ENCODE measurements around the gene PTPRN2.

The PTPRN2 gene

DNA sequence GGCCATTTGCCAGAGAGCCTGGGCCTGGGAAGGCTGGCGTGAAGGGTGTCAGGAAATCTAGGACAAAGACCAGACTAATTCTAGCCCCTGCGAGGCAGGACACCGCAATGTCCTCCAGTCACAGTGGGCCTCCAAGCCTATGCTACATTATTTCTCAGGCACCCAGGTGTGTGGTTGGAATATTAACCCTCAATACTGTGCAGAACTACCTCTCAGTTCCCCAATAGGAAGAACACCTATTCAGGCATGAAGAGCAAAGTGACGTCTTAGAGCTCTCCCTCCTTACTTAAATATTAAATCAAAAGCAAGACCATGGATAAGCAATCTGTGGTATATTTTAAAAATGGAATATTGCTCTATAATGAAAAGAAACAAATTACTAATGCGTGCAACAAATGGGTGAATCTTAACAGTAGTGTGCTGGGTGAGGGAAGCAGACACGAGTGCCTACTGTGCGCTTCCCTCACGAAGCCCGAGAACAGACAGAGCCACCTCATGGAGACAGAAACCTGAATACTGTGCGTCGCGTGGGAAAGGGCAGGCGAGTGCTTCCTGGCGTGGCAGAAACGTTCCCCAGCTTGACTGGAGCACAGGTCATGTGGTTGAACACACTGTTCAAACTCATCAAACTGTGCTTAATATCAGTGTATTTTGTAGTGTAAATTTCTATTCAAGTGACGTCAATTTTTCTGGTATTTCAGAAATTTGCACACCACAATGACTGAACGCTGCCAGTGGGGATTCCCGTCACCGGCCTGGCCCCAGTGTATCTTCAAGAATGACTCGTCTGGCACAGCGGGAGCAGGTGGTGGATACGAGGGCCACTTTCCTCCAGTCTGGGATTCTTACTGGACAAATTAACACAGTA is 15.5 kb upstream of the PTPRN2 start:
- DNase-seq, result no peak

DNA sequence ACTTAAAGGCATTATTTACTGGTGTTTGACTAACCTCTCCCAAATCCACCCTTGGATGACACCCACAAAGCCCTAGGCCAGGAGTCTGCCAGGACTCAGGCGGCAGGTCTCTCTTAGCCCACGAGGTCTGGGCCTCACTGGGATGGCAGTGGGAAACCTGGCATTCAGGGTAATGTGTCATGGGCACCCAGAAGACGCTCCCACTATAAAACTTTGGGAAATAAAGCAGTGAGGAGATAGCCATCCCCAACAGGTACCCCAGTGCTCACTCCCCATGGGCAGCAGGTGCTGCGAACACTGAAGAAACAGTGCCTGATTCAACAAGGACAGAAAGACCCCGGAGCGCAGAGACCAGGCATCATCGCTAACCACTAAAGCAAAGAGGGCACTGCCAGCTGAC is 14.4 kb upstream of the PTPRN2 start:
- DNase-seq, result no peak

DNA sequence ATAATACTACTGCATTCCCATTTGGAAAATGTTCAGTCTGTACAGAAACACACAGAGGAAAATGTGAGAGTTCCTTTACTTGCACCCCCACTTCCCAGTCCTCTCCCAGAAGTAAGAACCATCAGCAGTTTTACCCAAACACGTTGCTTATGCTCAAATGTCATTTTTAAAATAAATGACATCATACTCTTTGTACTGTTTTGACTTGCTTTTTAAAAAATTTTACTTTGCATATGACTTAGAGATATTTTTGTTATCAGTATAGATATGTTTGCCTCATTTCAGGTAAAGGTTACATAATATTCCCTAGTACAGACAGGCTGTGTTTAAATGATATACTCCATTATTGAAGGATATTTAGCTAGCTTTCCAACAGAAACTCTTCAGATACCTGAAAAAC is 13.5 kb upstream of the PTPRN2 start:
- DNase-seq, result no peak

DNA sequence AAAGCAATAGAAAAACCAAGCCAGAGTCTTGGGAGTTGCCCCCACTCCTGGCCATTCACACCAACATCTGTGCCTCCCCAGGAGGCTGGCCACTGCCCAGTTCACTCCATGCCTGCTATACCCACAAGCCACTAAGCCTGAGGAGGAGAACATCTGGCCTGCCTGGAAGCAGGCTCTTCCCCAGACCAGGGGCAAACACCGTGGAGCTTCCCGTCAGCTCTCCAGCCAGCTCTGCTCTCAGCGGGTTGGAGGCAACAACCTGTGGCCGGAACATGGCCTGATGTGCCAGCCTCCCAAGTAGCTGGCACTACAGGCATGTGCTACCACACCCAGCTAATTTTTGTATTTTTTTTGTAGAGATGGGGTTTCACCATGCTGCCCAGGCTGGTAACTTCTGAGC is 9.1 kb upstream of the PTPRN2 start:
- DNase-seq, result no peak

DNA sequence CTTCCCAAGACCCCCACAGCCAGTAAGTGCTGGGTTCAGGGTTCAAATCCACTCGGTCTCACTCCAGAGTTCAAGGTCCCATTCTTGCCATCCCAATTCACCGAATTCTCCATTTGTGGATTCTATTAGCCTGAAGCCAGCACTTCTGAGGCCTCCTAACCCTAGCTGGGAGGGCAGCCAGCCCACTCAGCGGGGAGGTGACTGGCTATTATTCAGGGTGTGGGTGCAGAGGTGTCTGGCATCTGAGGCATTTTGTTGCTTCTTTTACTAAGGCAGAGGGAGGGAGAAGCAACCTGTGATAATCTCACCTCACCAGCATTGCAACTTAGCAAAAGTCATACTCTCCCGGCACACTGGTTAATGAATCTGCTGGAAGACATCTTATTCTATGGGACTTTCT is 8.7 kb upstream of the PTPRN2 start:
- no peak for DNase-seq

DNA sequence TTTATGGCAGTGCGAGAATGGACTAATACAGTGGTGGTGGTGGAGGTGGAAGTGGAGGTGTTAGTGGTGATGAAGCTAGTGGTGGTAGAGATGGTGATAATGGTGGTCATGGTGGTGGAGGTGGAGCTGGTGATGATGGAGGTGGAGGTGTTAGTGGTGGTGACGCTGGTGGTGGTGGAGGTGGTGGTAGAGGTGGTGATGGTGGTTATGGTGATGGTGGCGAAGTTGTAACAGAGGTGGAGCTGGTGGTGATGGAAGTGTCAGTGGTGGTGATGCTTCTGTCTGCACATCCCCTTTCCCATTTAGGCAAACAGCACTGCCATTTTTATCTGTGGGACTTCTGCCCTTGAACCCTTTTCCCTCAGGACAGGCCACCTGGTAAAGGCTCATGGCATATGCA is 7.4 kb upstream of the PTPRN2 start:
- peak; percentile 5 for DNase-seq

DNA sequence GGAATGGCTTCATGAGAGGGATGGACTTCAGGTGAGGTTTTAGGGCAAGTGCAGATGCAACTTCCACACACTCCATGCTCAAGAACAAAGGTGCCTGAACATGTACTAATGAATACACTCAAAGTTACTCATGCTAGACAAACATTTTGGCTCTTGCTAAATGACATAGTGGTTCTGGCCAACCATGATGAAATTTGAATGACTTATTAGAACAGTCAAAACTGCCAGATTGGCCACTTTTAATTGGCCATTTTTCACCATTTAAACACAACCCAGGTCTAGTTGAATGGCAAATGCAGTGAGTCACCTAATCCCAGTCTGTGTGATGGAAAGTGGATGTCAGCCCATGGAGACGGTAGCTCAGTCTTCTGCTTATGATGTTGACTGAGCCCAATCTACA is 4.9 kb upstream of the PTPRN2 start:
- no peak for DNase-seq

DNA sequence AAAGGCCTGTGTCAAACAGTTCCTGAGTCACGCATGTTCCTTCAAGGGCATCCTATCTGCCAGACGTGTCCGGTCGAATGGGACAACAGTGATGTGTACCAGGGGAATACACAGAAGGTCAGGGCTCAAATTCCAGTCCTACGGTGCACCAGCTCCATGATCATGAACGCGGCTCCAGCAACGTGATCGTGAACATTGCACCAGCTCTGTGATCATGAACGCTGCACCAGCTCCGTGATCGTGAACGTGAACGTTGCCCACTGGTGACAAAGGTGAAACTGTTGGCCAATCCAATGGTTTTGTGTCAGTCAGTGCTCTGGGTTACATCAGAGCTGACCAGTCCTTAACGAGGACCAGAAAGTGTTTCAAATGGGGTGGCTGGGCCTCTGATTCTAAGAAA is 4.3 kb upstream of the PTPRN2 start:
- no peak for DNase-seq

DNA sequence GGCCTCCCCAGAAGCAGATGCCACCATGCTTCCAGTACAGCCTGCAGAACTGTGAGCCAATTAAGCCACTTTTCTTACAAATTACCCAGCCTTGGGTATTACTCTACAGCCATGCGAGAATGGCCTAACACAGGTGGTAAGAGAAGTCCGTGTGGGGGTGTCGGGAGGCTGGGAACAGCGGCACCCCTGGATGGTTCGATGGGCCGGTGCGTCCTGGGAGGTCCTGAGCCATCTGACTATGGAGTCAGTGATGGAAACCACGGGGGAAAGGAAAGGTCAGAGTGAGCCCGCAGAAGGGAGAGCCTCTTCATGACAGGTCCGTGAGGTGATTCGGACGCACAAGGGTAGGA is 2.5 kb upstream of the PTPRN2 start:
- DNase-seq, result no peak

DNA sequence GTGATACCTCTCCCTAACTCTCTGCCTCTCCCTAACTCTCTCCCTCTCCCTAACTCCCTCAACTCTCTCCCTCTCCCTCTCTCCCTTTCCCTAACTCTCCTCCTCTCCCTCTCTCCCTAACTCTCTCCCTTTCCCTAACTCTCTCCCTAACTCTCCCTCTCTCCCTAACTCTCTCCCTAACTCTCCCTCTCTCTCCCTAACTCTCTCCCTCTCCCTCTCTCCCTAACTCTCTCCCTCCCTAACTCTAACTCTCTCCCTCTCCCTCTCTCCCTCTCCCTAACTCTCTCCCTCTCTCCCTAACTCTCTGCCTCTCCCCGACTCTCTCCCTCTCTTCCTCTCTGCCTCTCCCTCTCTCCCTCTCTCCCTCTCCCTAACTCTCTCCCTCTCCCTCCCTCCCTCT is 2.0 kb upstream of the PTPRN2 start:
- DNase-seq, result no peak

DNA sequence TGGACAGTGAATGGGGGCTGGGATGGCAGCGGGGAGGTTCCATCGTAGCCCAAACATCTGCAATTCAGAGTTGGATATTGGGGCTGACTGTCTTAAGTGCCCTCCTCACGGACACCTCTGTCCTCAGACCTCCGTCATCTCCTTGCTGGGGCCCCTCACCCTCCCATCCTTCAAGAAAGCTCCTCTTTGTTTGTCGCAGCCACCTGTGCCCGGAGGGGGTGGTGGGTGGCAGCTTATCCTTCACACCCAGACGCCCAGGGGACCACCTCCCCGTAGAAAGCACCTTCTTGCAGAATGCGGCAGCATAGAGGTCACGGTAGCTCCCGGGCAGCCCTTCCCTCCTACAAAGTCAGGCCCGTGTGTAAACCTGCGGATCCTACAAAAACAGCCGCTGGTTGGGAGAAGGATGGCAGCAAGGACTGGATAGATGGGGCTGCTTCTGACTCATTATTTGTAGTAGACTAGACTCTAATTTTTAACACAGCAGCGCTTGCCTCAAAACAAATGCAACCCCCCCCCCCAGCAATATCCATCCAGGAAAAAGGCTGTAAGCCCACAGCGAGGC is 1.3 kb upstream of the PTPRN2 start:
- DNase-seq, result no peak

DNA sequence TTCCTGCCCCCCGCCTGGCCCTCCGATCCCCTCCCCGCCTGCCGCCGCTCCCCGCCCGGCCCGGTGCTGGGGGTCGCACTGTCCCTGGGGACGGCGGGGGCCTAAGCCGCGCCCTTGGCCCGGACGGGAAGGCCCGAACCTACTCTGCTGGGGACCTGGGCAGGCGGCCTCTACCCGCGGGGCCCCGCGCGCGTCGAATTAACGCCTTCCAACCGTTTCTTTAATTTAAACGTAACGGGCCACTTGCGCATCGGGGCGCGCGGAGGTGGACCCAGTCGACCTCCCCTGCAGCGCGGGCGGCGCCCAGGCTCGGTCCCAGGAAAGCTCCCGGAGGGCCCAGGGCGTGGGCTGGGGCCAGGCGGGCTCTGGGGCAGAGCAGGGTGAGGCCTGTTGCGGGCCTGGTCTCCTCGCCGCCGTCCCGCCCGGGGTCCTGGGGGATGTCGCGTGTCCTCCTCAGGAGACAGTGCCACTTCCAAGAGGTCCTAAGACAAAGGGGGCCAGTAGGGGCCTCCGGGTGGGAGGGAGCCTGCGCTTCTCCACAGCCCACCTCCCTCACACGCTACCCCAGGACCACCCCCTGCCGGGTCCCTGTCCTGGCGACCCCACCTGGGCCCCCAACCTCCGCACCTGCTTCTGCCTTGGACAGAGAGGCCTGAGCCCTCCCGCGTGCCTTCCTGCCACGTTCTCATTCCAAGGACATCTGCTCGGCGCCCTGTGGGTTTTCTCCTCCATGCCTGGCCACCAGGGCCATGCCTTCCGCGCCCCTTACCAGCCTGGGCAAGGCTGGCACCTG is 658 bp upstream of the PTPRN2 start:
- DNase-seq, result no peak

DNA sequence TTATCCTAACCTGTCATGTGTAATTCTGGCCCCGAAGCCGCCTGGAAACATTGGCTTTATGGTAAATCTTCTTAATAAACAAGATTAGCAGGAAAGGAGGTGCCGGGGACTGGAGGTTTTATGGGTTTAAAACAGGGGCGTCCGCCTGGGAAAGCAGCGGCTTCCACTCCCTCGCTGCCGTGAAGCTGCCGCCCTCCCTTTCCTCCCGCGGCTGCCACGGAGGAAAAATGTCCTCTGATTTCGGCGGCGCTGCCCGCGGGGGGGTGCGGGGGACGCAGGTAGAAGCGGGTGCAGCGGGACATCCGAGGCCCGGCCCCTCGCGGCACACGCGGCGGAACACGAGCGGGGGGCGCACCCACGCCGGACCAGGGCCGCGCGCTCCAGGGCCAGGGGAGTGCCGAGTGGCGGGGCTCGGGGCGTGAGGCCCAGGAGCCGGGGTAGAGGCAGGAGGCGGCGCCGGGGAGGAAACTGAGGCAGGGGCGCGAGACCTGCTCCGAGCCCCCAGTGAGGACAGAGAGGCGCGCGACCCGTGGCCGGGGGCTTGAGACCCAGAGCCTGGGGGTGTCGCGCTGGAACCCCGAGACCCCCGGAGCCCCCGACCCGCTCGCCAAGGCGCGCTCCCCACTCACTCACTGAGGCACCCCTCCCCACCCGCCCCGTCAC is 993 bp downstream of the PTPRN2 start:
- DNase-seq, result no peak

DNA sequence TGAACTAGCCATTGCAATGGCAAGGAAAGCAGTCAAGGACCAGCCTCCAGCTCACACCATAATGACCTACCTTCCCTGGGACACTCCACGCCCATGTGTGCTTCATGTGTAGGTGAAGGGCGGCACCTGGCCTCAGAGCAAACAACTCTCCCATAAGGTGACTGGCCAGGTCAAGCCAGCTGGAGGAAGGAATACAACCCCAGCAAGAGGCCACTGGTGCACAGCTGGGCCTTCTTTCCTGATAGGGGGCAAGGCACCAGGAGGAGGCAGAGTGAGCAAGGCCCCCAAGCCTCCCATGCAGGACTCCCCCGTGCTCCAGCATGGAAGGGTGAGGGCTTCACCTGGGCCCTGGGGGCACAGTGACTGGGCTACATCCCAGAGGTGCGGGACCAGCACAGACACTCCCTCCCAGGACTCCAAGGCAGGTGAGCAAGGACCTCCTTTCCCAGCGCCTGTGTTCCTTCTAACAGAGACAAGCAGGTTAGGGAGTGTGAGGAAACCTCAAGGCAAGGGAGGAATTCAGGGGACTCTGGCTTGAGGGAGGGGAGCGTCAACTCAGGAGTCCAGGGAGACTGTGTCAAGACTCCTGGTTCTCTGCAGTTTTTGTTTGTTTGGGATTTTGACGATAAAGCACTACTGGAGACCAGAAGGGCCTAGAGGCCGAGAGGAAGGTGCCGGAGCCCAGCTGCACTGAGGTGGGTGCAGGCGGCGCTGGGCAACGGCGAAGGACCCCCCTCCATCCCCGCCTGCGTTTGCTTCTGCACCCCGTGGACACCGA is 1.7 kb downstream of the PTPRN2 start:
- DNase-seq, result no peak

DNA sequence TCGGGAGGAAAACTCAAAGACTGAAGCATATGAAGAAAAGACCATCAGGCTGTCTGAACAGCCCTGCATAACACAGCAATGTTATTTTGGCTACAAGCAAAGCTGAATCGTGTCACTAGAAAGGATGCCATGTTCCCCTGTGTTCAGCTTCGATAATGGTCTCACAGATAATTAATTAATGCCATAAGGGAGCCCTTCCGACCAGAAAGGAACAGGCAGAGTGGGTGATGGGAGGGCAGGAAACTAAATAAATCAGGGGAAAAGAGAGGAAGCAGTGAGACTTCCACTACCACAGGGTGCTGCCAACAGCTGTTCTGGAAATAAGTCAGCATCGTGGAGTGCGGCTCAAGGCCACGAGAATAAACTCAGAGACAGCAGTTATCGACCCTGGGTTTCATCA is 3.2 kb downstream of the PTPRN2 start:
- DNase-seq, result no peak

DNA sequence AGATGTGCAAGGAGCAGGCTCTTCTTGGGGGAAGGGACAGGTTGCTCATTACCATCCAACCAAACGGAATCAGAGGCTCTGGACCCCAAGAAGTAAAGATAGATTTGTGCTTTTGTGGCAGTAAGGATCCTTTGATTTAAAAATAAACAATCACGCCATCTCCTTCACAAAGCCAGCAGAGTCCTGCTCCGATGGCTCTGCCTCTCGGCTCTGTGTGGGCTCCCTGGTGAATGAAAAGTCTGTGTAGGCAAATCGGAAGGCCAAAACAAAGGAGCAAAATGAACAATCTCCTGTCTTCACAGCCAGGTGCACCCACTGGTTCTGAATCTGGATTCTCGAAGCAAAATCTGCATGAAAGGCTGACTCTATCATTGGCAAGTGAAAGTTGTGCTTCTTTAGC is 3.8 kb downstream of the PTPRN2 start:
- DNase-seq, result no peak

DNA sequence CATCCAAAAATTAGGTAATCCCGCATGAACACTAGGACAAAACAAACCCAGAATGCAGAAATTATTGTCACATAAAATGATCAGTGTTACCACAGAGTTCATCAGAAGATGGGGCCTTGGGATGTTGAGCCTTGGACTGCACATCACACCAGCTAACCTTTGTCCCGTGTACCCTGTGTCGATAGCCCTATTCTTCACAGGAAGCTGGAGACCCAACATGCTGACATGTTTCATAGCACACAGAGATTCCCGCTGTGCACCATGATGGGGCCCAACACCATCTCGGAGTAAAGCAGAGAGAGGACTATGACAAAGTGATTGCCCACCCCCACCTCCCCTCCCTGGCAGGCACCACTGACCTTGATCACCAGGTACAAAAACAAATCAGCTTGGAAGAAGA is 4.5 kb downstream of the PTPRN2 start:
- no peak for DNase-seq

DNA sequence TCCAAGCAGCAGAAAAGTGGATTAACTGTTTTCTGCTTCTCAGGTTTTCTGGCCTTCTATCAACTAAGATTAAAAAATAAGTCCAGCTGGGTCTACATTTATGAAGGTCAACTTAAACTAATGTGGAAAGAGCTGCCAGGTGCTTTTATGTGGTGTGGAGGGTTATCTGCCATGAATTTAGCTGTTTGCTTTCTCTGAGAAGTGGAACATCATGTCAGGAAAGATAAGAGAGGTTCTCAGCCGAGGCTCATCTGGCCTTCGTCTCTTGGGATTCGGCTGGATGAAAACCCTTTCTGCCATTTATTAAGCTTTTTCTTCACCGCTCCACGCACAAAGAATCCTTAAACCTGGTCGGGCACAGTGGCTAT is 5.5 kb downstream of the PTPRN2 start:
- no peak for DNase-seq

DNA sequence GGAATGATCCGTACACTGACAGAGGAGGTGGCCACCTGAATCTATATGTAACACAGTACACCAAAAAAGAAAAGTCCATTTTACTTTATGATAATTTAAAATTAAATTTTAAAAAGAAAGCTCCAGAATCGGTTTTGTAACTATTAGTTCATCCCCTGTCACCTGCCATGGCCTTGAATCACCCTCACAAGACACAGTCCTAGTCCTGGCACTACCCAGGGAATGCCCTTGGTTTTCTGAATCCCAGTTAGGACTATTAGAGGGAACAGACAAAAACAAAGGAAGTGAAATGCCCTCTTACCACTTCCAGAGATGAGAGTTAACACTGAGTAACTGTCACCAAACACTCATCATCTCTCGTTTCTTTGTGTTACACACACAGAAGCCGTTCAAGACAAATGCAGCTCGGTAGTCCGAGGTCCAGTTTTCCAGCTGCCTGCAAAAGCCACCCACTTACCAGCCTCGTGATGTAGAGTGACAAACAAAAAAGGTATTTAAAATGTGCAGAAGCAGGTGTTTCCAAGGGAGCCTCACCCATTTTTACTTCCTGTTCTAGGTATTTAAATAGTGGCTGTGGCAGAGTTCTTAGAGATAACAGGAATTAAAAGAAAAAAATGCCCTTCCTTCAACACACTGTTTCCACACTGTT is 6.1 kb downstream of the PTPRN2 start:
- DNase-seq, result no peak

DNA sequence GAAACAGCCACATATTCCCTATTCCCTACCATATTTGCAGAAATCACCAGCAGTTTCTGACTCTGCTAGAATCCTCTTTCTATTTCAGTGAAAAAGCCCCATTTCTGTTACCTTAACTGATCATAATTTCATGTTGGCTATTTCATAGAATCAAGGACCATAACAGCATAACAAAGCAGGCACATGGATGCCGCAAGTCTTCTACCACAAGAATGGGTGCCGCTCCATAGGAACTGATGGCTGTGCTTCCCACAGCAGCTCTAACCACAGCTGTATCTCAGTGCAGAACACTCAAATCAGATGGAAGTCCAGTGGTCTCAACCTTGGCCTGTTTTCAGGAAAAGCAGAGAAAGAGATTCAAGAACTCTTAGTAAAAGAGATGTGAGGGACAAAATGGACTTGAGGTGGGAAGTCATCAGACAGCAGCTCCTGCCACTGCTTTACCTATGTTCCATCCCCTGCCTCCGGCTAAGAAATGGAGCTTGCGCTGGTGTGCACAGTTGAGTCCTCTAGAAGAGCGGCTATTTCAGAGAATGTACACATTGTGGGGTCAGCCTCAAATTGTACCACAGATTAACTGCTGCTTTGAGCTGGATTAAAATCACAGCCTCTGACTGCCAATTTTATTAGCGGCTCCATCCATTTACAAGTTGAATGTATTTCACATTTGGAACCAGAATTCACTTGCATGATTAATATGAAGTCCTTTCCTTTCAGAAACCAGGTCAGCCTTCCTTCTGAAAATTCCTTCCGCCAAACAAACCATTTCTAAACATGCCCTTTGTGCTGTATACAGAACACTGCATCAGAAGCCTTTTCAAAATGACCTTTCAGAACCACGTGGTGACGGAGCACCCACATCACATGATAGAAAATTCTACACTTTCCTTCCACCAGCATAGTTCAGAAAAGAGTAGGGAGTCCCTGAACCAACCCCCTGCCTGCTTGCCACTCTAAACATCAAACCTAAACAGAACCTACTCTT is 7.7 kb downstream of the PTPRN2 start:
- no peak for DNase-seq
